HepG2 (cell line): Measurements from ENCODE around the gene UMPS. TPM values are rescaled to one million over a fixed set of nuclear protein-coding genes. Genes with fewer than 3 reads are reported as not detected.

ENCODE experiments used
- PCBP2 ChIP-seq: fragments of 200-400 bp; formaldehyde crosslinking; optimal IDR thresholded peaks from 2 replicates; pipeline ENCODE3; 2018; ENCODE audit warnings: low read length, low read depth; ENCODE audit not compliant: poor library complexity, severe bottlenecking
- YY1 ChIP-seq: IDR thresholded peaks from 2 replicates; pipeline ENCODE4 v1.6.1; 2011; ENCODE audit warnings: low read length, low read depth, moderate library complexity, mild to moderate bottlenecking; ENCODE audit not compliant: insufficient read depth, insufficient replicate concordance
- polyA plus RNA-seq, 8 experiments: library from polyadenylated mRNA; depleted of rRNA in 3 of 8; stranded (reverse) in 7 of 8; unstranded in 1 of 8; fragments of >200 nt; fragmentation: Illumina TruSeq in 4 of 8; extraction: Trizol in 4 of 8; gene quantifications; 2 replicates each; pipeline versions ENCODE4 v1.2.1 to v1.2.3, GENCODE V29; 2011 to 2016; ENCODE audit warnings: low read depth in 4 of 8, missing spikeins in 1 of 8, mixed read lengths in 1 of 8; ENCODE audit not compliant: insufficient read depth in 1 of 8
- total RNA-seq, 5 experiments: library from RNA; depleted of rRNA; stranded (reverse); fragments of >200 nt; fragmentation: Illumina TruSeq; extraction: Trizol; gene quantifications; 2 replicates each; pipeline ENCODE4 v1.2.3, GENCODE V29; 2016; ENCODE audit warnings: low read depth in 1 of 5
- TF ChIP-seq, protein P1 (sequence below): sonication (generic); formaldehyde crosslinking; conservative IDR thresholded peaks from 2 replicates; pipeline ENCODE4 v1.4.0; 2020; ENCODE audit warnings: missing genetic modification reagents
- TF ChIP-seq, protein P2 (sequence below): sonication (generic); formaldehyde crosslinking; IDR thresholded peaks from 2 replicates; pipeline ENCODE4 v1.8.1; 2023; ENCODE audit warnings: mild to moderate bottlenecking, missing genetic modification reagents, borderline replicate concordance
- TF ChIP-seq, protein P3 (sequence below): sonication (generic); formaldehyde crosslinking; IDR thresholded peaks from 2 replicates; pipeline ENCODE4 v1.4.0; 2020; ENCODE audit warnings: low read depth, missing genetic modification reagents

The UMPS gene
- total and polyA plus RNA-seq, 2 of the 13 experiments (the other 11 are each of a cell fraction or from before 2014, with no cell fraction given), result 52.7 to 74.2 TPM

- TF ChIP-seq, protein P1, sequence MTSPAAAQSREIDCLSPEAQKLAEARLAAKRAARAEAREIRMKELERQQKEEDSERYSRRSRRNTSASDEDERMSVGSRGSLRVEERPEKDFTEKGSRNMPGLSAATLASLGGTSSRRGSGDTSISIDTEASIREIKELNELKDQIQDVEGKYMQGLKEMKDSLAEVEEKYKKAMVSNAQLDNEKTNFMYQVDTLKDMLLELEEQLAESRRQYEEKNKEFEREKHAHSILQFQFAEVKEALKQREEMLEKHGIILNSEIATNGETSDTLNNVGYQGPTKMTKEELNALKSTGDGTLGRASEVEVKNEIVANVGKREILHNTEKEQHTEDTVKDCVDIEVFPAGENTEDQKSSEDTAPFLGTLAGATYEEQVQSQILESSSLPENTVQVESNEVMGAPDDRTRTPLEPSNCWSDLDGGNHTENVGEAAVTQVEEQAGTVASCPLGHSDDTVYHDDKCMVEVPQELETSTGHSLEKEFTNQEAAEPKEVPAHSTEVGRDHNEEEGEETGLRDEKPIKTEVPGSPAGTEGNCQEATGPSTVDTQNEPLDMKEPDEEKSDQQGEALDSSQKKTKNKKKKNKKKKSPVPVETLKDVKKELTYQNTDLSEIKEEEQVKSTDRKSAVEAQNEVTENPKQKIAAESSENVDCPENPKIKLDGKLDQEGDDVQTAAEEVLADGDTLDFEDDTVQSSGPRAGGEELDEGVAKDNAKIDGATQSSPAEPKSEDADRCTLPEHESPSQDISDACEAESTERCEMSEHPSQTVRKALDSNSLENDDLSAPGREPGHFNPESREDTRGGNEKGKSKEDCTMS (CRISPR knock-in tag), result no peak
- TF ChIP-seq YY1 (no peak), PCBP2 (no peak)
- TF ChIP-seq, protein P2, sequence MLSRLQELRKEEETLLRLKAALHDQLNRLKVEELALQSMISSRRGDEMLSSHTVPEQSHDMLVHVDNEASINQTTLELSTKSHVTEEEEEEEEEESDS (CRISPR knock-in tag), result no peak
- TF ChIP-seq, protein P3, sequence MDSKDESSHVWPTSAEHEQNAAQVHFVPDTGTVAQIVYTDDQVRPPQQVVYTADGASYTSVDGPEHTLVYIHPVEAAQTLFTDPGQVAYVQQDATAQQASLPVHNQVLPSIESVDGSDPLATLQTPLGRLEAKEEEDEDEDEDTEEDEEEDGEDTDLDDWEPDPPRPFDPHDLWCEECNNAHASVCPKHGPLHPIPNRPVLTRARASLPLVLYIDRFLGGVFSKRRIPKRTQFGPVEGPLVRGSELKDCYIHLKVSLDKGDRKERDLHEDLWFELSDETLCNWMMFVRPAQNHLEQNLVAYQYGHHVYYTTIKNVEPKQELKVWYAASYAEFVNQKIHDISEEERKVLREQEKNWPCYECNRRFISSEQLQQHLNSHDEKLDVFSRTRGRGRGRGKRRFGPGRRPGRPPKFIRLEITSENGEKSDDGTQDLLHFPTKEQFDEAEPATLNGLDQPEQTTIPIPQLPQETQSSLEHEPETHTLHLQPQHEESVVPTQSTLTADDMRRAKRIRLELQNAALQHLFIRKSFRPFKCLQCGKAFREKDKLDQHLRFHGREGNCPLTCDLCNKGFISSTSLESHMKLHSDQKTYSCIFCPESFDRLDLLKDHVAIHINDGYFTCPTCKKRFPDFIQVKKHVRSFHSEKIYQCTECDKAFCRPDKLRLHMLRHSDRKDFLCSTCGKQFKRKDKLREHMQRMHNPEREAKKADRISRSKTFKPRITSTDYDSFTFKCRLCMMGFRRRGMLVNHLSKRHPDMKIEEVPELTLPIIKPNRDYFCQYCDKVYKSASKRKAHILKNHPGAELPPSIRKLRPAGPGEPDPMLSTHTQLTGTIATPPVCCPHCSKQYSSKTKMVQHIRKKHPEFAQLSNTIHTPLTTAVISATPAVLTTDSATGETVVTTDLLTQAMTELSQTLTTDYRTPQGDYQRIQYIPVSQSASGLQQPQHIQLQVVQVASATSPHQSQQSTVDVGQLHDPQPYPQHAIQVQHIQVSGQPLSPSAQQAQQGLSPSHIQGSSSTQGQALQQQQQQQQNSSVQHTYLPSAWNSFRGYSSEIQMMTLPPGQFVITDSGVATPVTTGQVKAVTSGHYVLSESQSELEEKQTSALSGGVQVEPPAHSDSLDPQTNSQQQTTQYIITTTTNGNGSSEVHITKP (CRISPR knock-in tag), result no peak
Measured at GRCh38 chr3:124741027-124741426, 10.8 kb downstream of the UMPS start (continued).
